ENCODE measurements around the gene CDS2. TPM values are rescaled to one million over a fixed set of nuclear protein-coding genes. Genes with fewer than 3 reads are reported as not detected.

Gene CDS2
- total and polyA plus RNA-seq, 2 of the 13 experiments (the other 11 are each of a cell fraction or from before 2014, with no cell fraction given) = 81.3 to 153 TPM

DNA sequence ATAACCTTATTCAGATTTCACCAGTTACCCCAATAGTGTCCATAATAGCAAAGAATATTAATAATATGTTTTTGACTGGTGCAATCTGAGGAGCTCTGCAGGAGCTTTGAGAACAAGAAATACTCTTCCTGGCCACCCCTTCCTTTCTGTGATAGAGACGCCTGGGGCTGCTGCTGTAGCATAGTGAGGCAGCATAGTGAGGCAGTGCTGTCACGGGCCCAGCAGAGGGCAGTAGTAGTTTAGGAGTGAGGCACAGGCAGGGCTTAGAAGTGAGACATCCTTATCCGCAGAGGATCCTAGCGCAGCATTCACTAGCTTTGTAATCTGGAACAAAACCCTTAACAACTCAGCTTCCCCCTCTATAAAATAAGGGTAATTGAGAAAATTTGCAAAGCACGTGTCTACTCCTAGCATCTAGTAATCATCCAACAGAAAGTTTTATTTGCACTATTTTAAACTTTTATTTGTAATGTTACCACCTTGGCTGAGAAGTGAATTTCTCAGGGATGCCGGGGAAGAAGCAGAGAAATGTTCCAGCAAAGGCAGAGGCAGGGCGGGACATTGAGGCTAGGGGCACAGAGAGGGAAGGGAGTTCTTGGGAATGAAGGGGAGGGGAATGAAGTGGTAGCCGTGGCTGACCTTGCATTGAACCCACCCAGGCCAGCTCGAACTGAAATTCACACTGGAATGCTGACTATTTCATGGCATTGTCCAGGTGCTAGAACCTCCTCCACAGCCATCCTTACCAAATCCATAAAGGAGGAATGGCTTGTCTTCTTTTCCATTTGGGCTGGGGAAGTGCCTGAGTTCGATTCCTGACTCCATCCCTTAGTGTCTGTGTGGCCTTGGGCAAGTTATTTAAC, 78.8 kb downstream of the CDS2 start (continued):
- TF ChIP-seq ARID5B (CRISPR knock-in tag; IDR thresholded peaks at IDR 0.05) (peak; percentile 28; the same call in 1 of the 2 replicates), CBX2 (IDR thresholded peaks at IDR 0.05; ENCODE audit: low read depth, low read length) (no peak), CBX2 (CRISPR knock-in tag; IDR thresholded peaks at IDR 0.05; ENCODE audit: low read depth) (no peak), ZNF136 (CRISPR knock-in tag; IDR thresholded peaks at IDR 0.05; ENCODE audit: low read depth) (0 out of 2 replicates have a peak, but pooled peaks have one; percentile 41), CTCF (CRISPR knock-in tag; IDR thresholded peaks at IDR 0.05) (peak; percentile 97)

DNA sequence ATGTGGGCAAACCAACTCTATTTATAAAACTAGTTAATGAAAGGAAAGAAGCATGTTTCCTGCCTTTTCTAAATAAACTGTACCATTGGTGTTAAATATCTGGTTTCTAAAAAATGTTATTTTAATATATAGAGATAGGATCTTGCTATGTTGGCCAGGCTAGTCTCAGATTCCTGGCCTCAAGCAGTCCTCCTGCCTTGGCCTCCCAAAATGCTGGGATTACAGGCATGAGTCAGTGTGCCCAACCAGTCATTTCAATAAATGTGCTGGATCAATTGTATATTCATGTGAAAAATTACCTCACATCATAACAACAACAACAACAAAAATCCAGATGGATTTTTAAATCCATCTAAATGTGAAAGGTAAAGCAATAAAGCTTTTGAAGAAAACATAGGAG, 80.3 kb downstream of the CDS2 start:
- no peak overlapping the region for H3K9ac ChIP-seq (ENCODE audit: insufficient read depth, low read depth, low read length)
- no peaks in the 10 kb centered on the region for H3K27me3 ChIP-seq (ENCODE audit: control insufficient read depth in 1 of 2, insufficient read depth in 2 of 2, low read length in 2 of 2)
- peaks cover 47% of the 10 kb centered on the region for H3K4me1 ChIP-seq (ENCODE audit: insufficient read depth, low read length)
- CTCF ChIA-PET (ENCODE audit: low intra/inter-chr PET ratio, low total read pairs) = interaction anchor here (4.4 kb wide), 1 partner anchor 14 kb away, joined by 66 read pairs; no protein-coding TSS in a partner anchor
- TF ChIP-seq CAMTA2 (CRISPR knock-in tag; IDR thresholded peaks at IDR 0.05; ENCODE audit: borderline replicate concordance) (no peak), REL (CRISPR knock-in tag; conservative IDR thresholded peaks at IDR 0.05) (no peak), NFE2L2 (IDR thresholded peaks at IDR 0.05; ENCODE audit: low read length) (no peak), SOX13 (IDR thresholded peaks at IDR 0.05) (no peak), SOX13 (CRISPR knock-in tag; conservative IDR thresholded peaks at IDR 0.05 in 1 of 2, IDR thresholded peaks at IDR 0.05 in 1 of 2) (no peak), ZNF121 (CRISPR knock-in tag; IDR thresholded peaks at IDR 0.05) (peak; percentile 62; the same call in 1 of the 2 replicates)
- TF ChIP-seq, protein P1, sequence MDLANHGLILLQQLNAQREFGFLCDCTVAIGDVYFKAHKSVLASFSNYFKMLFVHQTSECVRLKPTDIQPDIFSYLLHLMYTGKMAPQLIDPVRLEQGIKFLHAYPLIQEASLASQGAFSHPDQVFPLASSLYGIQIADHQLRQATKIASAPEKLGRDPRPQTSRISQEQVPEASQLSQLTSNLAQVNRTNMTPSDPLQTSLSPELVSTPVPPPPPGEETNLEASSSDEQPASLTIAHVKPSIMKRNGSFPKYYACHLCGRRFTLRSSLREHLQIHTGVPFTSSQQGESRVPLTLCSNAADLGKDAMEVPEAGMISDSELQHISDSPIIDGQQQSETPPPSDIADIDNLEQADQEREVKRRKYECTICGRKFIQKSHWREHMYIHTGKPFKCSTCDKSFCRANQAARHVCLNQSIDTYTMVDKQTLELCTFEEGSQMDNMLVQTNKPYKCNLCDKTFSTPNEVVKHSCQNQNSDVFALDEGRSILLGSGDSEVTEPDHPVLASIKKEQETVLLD (CRISPR knock-in tag; IDR thresholded peaks at IDR 0.05; ENCODE audit: low read depth) = no peak
- H3K27ac ChIP-seq (ENCODE audit: extremely low read length, insufficient read depth, low read length) = no peak overlapping the region
- no peak overlapping the region for H2AFZ ChIP-seq (ENCODE audit: low read length)
- FAIRE-seq (no peak), ATAC-seq (no peak), DNase-seq (ENCODE audit: low spot score) (no peak)
- BruUV-seq (replicated peaks) = no TSS peak
- intact Hi-C loops (cut with micrococcal nuclease; ENCODE audit: unreplicated experiment) = no loop called here
- H3K9me3 ChIP-seq (ENCODE audit: low read length) = no peaks in the 10 kb centered on the region
- no peaks in the 10 kb centered on the region for H3K36me3 ChIP-seq (replicated peaks in 1 of 2; ENCODE audit: control insufficient read depth in 1 of 2, insufficient read depth in 2 of 2, low read length in 2 of 2)
- H3K4me2 ChIP-seq (ENCODE audit: low read depth, low read length) = no peak overlapping the region
- in situ Hi-C loops (cut with HindIII; ENCODE audit: extremely low pct_ligation_motif_present, low pct_unique_long_range_greater_than_20kb) = loop anchor here (5.0 kb wide), 1 partner anchor 240 kb away; no protein-coding TSS in a partner anchor
- no peaks in the 10 kb centered on the region for H3K79me2 ChIP-seq (ENCODE audit: insufficient read depth, low read length)
- POLR2A ChIA-PET = interaction anchor here (1.8 kb wide), 1 partner anchor 80 kb away, joined by 7 read pairs; the partner anchor contains the start of gene CDS2
- no peaks in the 10 kb centered on the region for H4K20me1 ChIP-seq (ENCODE audit: insufficient read depth, low read length)
- no peak overlapping the region for H3K4me3 ChIP-seq (replicated peaks in 1 of 3; ENCODE audit: insufficient read depth in 1 of 3, low read depth in 2 of 3, low read length in 3 of 3)

All from HepG2 (cell line).